Measurements from ENCODE around the gene PEX19.

DNA sequence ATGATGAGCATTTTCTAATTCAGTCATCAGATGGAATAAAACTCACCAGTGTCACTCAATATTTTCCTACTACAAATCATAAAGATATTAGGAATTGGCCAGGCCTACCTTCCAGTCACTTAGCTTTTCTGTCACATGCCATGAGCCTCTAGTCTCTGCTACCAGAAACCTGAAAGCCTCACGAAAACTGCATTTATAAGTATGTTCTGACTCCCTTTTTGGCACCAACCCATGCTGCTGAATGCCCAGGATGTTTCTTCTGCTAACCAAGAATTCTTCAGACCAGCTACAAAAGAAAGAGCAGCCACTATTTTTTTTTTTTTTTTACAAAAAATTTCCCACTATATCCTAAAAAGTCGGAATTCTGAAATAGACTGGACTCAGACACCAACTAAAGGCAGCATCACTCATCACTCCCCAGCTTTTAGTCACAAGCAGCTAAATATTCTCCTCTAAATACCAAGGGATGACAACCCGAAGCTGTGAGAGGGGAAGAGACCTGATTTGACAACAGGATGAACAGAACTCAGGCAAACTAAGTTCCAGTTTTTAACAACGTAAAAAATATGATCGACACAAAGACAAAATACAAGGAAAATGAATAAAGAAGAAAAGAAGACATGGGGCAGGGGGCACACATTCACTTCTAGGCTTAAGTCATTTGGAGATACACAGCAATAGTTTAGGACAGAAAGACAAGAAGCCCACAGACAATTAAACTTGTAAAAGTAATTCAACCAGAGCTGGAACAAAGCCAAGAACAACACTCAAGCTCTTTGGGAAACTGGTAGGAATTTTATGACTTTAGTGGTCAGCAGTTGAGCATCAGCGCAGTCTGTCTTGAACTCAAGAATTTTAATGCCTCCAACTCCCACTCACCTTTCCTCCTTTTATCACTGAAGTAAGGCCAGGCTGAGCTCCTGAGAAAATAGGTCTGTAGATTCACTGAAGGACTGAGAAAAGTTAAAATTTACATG lies 24.2 kb downstream of the PEX19 start:
- TF ChIP-seq POLR2A (IDR thresholded peaks at IDR 0.05) (no peak), CTCF (IDR thresholded peaks at IDR 0.05) (no peak)
